ENCODE data around the gene UBIAD1. TPM values are rescaled to one million over a fixed set of nuclear protein-coding genes. Genes with fewer than 3 reads are reported as not detected.

UBIAD1 gene
- total and polyA plus RNA-seq, 2 of the 13 experiments (the other 11 are each of a cell fraction or from before 2014, with no cell fraction given): 16.9 to 20.4 TPM

DNA sequence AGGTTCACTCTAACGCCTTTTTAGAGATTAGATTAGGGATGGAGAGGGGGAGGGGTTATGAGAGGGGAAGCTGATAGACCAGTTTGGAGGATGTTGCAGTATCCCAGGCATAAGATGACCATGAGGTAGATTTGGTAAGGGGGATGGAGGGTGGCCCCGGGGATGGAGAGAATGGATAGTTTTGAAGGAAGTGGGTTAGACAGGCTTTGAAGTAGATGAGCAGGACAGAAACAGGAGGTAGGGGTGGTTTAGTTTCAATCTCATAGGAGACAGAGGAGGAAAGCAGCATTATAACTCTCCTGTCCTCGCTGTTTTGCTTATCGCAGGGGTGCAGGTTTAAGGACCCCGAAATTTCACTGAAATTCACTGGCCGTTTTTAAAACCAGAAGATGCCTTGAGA lies 11.8 kb downstream of the UBIAD1 start:
- BruUV-seq (replicated peaks): no TSS peak
- Histone ChIP-seq H3K9me3 (ENCODE audit: low read length) (no peaks in the 10 kb centered on the region), H3K4me3 (replicated peaks in 1 of 3; ENCODE audit: insufficient read depth in 1 of 3, low read depth in 2 of 3, low read length in 3 of 3) (no peak overlapping the region), H4K20me1 (ENCODE audit: insufficient read depth, low read length) (no peaks in the 10 kb centered on the region), H3K27ac (ENCODE audit: extremely low read length, insufficient read depth, low read length) (no peak overlapping the region), H3K79me2 (ENCODE audit: insufficient read depth, low read length) (peaks cover 12% of the 10 kb centered on the region), H3K36me3 (replicated peaks in 1 of 2; ENCODE audit: control insufficient read depth in 1 of 2, insufficient read depth in 2 of 2, low read length in 2 of 2) (peaks cover 26 to 56% of the 10 kb centered on the region in 2 experiments), H3K27me3 (ENCODE audit: control insufficient read depth in 1 of 2, insufficient read depth in 2 of 2, low read length in 2 of 2) (no peaks in the 10 kb centered on the region), H2AFZ (ENCODE audit: low read length) (no peak overlapping the region), H3K4me2 (ENCODE audit: low read depth, low read length) (no peak overlapping the region), H3K9ac (ENCODE audit: insufficient read depth, low read depth, low read length) (no peak overlapping the region), H3K4me1 (ENCODE audit: insufficient read depth, low read length) (no peaks in the 10 kb centered on the region)
- intact Hi-C loops (cut with micrococcal nuclease; ENCODE audit: unreplicated experiment): no loop called here
- no peak for FAIRE-seq
- no peak for DNase-seq (ENCODE audit: low spot score)
- ATAC-seq: no peak
- in situ Hi-C loops (cut with HindIII; ENCODE audit: extremely low pct_ligation_motif_present, low pct_unique_long_range_greater_than_20kb): no loop called here
- ChIA-PET CTCF (ENCODE audit: low intra/inter-chr PET ratio, low total read pairs) (no interaction called here), POLR2A (interaction anchor here (5.6 kb wide), 1 partner anchor 12 kb away, joined by 20 read pairs; the partner anchor contains the start of gene UBIAD1)
- TF ChIP-seq ZNF235 (CRISPR knock-in tag; IDR thresholded peaks at IDR 0.05; ENCODE audit: borderline replicate concordance): no peak
- no peak for TF ChIP-seq RFXAP (CRISPR knock-in tag; IDR thresholded peaks at IDR 0.05; ENCODE audit: borderline replicate concordance)
- TF ChIP-seq KAT7 (CRISPR knock-in tag; IDR thresholded peaks at IDR 0.05; ENCODE audit: borderline replicate concordance): no peak
- TF ChIP-seq REPIN1 (CRISPR knock-in tag; IDR thresholded peaks at IDR 0.05; ENCODE audit: borderline replicate concordance, low read depth): no peak
- TF ChIP-seq ZFP36 (IDR thresholded peaks at IDR 0.05; ENCODE audit: borderline replicate concordance, low read depth, low read length, partially characterized antibody): no peak
- no peak for TF ChIP-seq NFIC (IDR thresholded peaks at IDR 0.05; ENCODE audit: low read length)
- no peak for TF ChIP-seq NFE2L2 (IDR thresholded peaks at IDR 0.05; ENCODE audit: low read length)
- no peak for TF ChIP-seq SCMH1 (CRISPR knock-in tag; IDR thresholded peaks at IDR 0.05; ENCODE audit: borderline replicate concordance)
- no peak for TF ChIP-seq GABPA (IDR thresholded peaks at IDR 0.05; ENCODE audit: low read depth, low read length)
- TF ChIP-seq GABPA (CRISPR knock-in tag; IDR thresholded peaks at IDR 0.05; ENCODE audit: low read depth): no peak
- TF ChIP-seq MIER3 (CRISPR knock-in tag; IDR thresholded peaks at IDR 0.05; ENCODE audit: borderline replicate concordance): no peak
- TF ChIP-seq IRF2 (CRISPR knock-in tag; IDR thresholded peaks at IDR 0.05): no peak
- TF ChIP-seq ZNF547 (CRISPR knock-in tag; IDR thresholded peaks at IDR 0.05): no peak
- TF ChIP-seq ZNF335 (CRISPR knock-in tag; IDR thresholded peaks at IDR 0.05): no peak
- no peak for TF ChIP-seq RORA (CRISPR knock-in tag; IDR thresholded peaks at IDR 0.05)
- TF ChIP-seq SPEN (CRISPR knock-in tag; IDR thresholded peaks at IDR 0.05; ENCODE audit: low read depth): no peak
- TF ChIP-seq NPAS2 (CRISPR knock-in tag; IDR thresholded peaks at IDR 0.05; ENCODE audit: borderline replicate concordance): no peak
- TF ChIP-seq ZNF780A (CRISPR knock-in tag; IDR thresholded peaks at IDR 0.05): no peak
- TF ChIP-seq, protein P1, sequence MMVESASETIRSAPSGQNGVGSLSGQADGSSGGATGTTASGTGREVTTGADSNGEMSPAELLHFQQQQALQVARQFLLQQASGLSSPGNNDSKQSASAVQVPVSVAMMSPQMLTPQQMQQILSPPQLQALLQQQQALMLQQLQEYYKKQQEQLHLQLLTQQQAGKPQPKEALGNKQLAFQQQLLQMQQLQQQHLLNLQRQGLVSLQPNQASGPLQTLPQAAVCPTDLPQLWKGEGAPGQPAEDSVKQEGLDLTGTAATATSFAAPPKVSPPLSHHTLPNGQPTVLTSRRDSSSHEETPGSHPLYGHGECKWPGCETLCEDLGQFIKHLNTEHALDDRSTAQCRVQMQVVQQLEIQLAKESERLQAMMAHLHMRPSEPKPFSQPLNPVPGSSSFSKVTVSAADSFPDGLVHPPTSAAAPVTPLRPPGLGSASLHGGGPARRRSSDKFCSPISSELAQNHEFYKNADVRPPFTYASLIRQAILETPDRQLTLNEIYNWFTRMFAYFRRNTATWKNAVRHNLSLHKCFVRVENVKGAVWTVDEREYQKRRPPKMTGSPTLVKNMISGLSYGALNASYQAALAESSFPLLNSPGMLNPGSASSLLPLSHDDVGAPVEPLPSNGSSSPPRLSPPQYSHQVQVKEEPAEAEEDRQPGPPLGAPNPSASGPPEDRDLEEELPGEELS (CRISPR knock-in tag; IDR thresholded peaks at IDR 0.05): no peak
- TF ChIP-seq, protein P2, sequence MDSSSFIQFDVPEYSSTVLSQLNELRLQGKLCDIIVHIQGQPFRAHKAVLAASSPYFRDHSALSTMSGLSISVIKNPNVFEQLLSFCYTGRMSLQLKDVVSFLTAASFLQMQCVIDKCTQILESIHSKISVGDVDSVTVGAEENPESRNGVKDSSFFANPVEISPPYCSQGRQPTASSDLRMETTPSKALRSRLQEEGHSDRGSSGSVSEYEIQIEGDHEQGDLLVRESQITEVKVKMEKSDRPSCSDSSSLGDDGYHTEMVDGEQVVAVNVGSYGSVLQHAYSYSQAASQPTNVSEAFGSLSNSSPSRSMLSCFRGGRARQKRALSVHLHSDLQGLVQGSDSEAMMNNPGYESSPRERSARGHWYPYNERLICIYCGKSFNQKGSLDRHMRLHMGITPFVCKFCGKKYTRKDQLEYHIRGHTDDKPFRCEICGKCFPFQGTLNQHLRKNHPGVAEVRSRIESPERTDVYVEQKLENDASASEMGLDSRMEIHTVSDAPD (CRISPR knock-in tag; IDR thresholded peaks at IDR 0.05): no peak
- TF ChIP-seq DMAP1 (CRISPR knock-in tag; IDR thresholded peaks at IDR 0.05): no peak
- WGBS (ENCODE audit: low lambda C conversion rate): 95% methylated on average over 6 of the region's 6 CpGs

Measured in HepG2 (cell line).